ENCODE measurements around the gene OBSCN.

DNA sequence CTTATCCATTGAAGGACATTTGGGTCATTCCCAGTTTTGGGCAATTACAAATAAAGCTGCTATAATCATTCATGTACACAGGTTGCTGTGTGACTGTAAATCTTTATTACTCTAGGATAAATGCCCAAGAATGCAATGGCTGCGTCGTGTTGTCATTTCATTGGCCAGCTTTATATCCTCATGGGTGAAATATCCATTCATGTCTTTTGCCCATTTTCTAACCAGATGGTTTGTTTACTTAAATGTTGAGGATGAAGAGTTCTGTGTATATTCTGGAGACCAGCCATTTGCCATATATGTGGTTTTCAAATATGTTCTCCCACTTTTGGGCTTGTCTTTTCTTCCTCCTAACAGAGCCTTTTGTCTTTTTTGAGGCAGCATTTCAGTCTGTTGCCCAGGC is 173.5 kb downstream of the OBSCN start:
- TF ChIP-seq, protein P1, sequence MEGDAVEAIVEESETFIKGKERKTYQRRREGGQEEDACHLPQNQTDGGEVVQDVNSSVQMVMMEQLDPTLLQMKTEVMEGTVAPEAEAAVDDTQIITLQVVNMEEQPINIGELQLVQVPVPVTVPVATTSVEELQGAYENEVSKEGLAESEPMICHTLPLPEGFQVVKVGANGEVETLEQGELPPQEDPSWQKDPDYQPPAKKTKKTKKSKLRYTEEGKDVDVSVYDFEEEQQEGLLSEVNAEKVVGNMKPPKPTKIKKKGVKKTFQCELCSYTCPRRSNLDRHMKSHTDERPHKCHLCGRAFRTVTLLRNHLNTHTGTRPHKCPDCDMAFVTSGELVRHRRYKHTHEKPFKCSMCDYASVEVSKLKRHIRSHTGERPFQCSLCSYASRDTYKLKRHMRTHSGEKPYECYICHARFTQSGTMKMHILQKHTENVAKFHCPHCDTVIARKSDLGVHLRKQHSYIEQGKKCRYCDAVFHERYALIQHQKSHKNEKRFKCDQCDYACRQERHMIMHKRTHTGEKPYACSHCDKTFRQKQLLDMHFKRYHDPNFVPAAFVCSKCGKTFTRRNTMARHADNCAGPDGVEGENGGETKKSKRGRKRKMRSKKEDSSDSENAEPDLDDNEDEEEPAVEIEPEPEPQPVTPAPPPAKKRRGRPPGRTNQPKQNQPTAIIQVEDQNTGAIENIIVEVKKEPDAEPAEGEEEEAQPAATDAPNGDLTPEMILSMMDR (IDR thresholded peaks at IDR 0.05), result no peak
- no peak for TF ChIP-seq EP300 (IDR thresholded peaks at IDR 0.05)
- no peak for TF ChIP-seq POLR2A (IDR thresholded peaks at IDR 0.05)

Data from sigmoid colon (tissue), 4 donors.